Astrocyte (in vitro differentiated cells and primary cell): ENCODE measurements around the gene MUC6. TPM values are rescaled to one million over a fixed set of nuclear protein-coding genes. Genes with fewer than 3 reads are reported as not detected.

Experiments
- DNase-seq: peaks from one replicate; pipeline ENCODE4 v3.0.0-alpha.2; 2010; ENCODE audit warnings: low read depth
- FAIRE-seq: peaks from 2 replicates; lab custom pipeline; 2011; peaks lifted over from hg19 to GRCh38; lab: Jason Lieb, UNC
- H2AFZ ChIP-seq: 2 replicates; pipeline ENCODE4 v1.6.0; 2012; ENCODE audit warnings: low read depth, low read length, inconsistent platforms
- H3K27ac ChIP-seq: 2 replicates; pipeline ENCODE4 v1.5.1; 2011; ENCODE audit warnings: low read depth, low read length, inconsistent platforms
- H3K27me3 ChIP-seq: 2 replicates; pipeline ENCODE4 v1.6.0; 2011; ENCODE audit warnings: low read length, inconsistent platforms; ENCODE audit not compliant: insufficient read depth
- H3K36me3 ChIP-seq: 2 replicates; pipeline ENCODE4 v1.5.1; 2011; ENCODE audit warnings: low read length, inconsistent platforms; ENCODE audit not compliant: insufficient read depth
- H3K4me1 ChIP-seq: 2 replicates; pipeline ENCODE4 v1.5.1; 2011; ENCODE audit warnings: low read length, inconsistent platforms; ENCODE audit not compliant: insufficient read depth
- H3K4me2 ChIP-seq: 2 replicates; pipeline ENCODE4 v1.6.0; 2012; ENCODE audit warnings: low read length, inconsistent platforms
- H3K4me3 ChIP-seq: 2 replicates; pipeline ENCODE4 v1.5.1; 2011; ENCODE audit warnings: low read depth, mild to moderate bottlenecking, low read length, inconsistent platforms; ENCODE audit not compliant: insufficient read depth
- H3K79me2 ChIP-seq: 2 replicates; pipeline ENCODE4 v1.6.0; 2012; ENCODE audit warnings: mild to moderate bottlenecking, low read length, inconsistent platforms; ENCODE audit not compliant: insufficient read depth
- H3K9ac ChIP-seq: 2 replicates; pipeline ENCODE4 v1.6.0; 2012; ENCODE audit warnings: mild to moderate bottlenecking, low read length, inconsistent platforms
- H3K9me3 ChIP-seq: 2 replicates; pipeline ENCODE4 v1.5.1; 2012; ENCODE audit warnings: low read depth, mild to moderate bottlenecking, low read length, inconsistent platforms; ENCODE audit not compliant: insufficient read depth
- H4K20me1 ChIP-seq: 2 replicates; pipeline ENCODE4 v1.6.0; 2012; ENCODE audit warnings: low read length, inconsistent platforms; ENCODE audit not compliant: insufficient read depth
- H3K27ac Mint-ChIP-seq: one replicate; pipeline ENCODE4 v1.8.0; 2021; ENCODE audit warnings: mild to moderate bottlenecking, mixed read lengths; ENCODE audit not compliant: unreplicated experiment
- H3K27me3 Mint-ChIP-seq: one replicate; pipeline ENCODE4 v1.8.0; 2021; ENCODE audit warnings: low read depth, mixed read lengths; ENCODE audit not compliant: unreplicated experiment
- H3K36me3 Mint-ChIP-seq: one replicate; pipeline ENCODE4 v1.8.0; 2021; ENCODE audit warnings: low read depth, mixed read lengths; ENCODE audit not compliant: unreplicated experiment
- H3K4me1 Mint-ChIP-seq: one replicate; pipeline ENCODE4 v1.8.0; 2021; ENCODE audit warnings: low read depth, mixed read lengths; ENCODE audit not compliant: unreplicated experiment
- H3K4me3 Mint-ChIP-seq: one replicate; pipeline ENCODE4 v1.8.0; 2021; ENCODE audit warnings: mild to moderate bottlenecking, moderate library complexity, mixed read lengths; ENCODE audit not compliant: unreplicated experiment
- H3K9me3 Mint-ChIP-seq: one replicate; pipeline ENCODE4 v1.8.0; 2021; ENCODE audit warnings: mild to moderate bottlenecking, mixed read lengths; ENCODE audit not compliant: unreplicated experiment
- CTCF ChIP-seq: IDR thresholded peaks from 2 replicates; pipeline ENCODE4 v1.5.1; 2011; ENCODE audit warnings: low read depth, mild to moderate bottlenecking, inconsistent platforms, low read length, moderate library complexity; ENCODE audit not compliant: insufficient read depth
- EZH2 ChIP-seq: IDR thresholded peaks from 2 replicates; pipeline ENCODE4 v1.6.1; 2012; ENCODE audit warnings: mild to moderate bottlenecking, low read length, inconsistent platforms; ENCODE audit not compliant: insufficient read depth
- total RNA-seq: library from RNA; stranded (reverse); gene quantifications from 2 replicates; pipeline ENCODE4 v1.2.1, GENCODE V29; 2021

The MUC6 gene
- total RNA-seq, 1 donor from 2014 or later = not detected

DNA sequence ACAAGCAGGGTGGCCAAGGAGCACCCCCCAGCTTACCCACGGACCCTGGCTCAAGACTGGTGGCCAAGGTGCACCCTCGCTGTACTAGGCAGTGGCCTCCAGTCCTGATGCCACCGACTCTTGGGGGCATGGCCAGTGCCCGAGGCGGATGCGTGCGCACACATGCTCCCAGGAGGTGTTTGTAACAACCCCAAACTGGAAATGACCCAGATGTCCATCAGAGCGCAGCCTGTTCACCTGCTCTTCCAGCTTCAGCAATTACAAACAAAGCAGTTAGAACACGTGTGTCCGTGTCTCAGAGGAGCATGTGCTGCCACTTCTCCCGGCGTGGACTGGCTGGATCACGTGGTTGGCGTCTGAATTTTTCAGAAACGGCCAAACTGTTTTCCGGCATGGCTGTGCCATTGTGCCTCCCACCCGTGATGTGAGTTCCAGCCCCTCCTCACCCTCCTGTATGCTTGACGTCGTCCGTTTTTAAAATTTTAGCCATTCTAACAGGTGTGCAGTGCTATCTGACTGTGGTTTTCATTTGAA is 7.1 kb upstream of the MUC6 start:
- Histone ChIP-seq H3K4me1 (no peaks in the 10 kb centered on the region), H3K27me3 (peaks cover 9% of the 10 kb centered on the region), H3K9ac (no peak overlapping the region), H3K36me3 (no peaks in the 10 kb centered on the region), H3K27ac (no peak overlapping the region), H2AFZ (no peak overlapping the region), H3K79me2 (no peaks in the 10 kb centered on the region), H4K20me1 (no peaks in the 10 kb centered on the region), H3K4me2 (no peak overlapping the region), H3K4me3 (no peak overlapping the region), H3K9me3 (no peaks in the 10 kb centered on the region)
- DNase-seq (no peak), FAIRE-seq (no peak)
- H3K36me3 Mint-ChIP-seq = peaks cover 2% of the 10 kb centered on the region
- H3K27me3 Mint-ChIP-seq = peaks cover 30% of the 10 kb centered on the region
- no peak overlapping the region for H3K27ac Mint-ChIP-seq
- no peaks in the 10 kb centered on the region for H3K9me3 Mint-ChIP-seq
- TF ChIP-seq EZH2 = no peak
- TF ChIP-seq CTCF = no peak
- no peaks in the 10 kb centered on the region for H3K4me1 Mint-ChIP-seq
- no peak overlapping the region for H3K4me3 Mint-ChIP-seq

- H3K36me3 Mint-ChIP-seq = no peaks in the 10 kb centered on the region
- FAIRE-seq (no peak), DNase-seq (no peak)
- H2AFZ ChIP-seq = no peak overlapping the region
- no peaks in the 10 kb centered on the region for H3K79me2 ChIP-seq
- no peaks in the 10 kb centered on the region for H4K20me1 ChIP-seq
- no peak overlapping the region for H3K4me3 ChIP-seq
- no peaks in the 10 kb centered on the region for H3K36me3 ChIP-seq
- no peaks in the 10 kb centered on the region for H3K9me3 ChIP-seq
- H3K9ac ChIP-seq = no peak overlapping the region
- peaks cover 26% of the 10 kb centered on the region for H3K27me3 Mint-ChIP-seq
- H3K27ac Mint-ChIP-seq = no peak overlapping the region
- no peak overlapping the region for H3K4me3 Mint-ChIP-seq
- H3K4me1 ChIP-seq = no peaks in the 10 kb centered on the region
- H3K9me3 Mint-ChIP-seq = peaks cover 2% of the 10 kb centered on the region
- no peaks in the 10 kb centered on the region for H3K4me1 Mint-ChIP-seq
- H3K4me2 ChIP-seq = no peak overlapping the region
- TF ChIP-seq CTCF (no peak), EZH2 (no peak)
- H3K27ac ChIP-seq = no peak overlapping the region
- peaks cover 6% of the 10 kb centered on the region for H3K27me3 ChIP-seq
Measured at GRCh38 chr11:1042626-1043562, 6.4 kb upstream of the MUC6 start.
